ENCODE measurements around the gene NAPB.
A peak's percentile ranks its signal among the peaks of the same experiment; 100 is the strongest.

The NAPB gene

GRCh38 chr20:23358563-23358906 is 62.8 kb downstream of the NAPB start:
- no peak for TF ChIP-seq POLR2AphosphoS5 (IDR thresholded peaks at IDR 0.05; ENCODE audit: low read depth, low read length)
- no peak for TF ChIP-seq FOXP2 (optimal IDR thresholded peaks at IDR 0.05; ENCODE audit: borderline replicate concordance, extremely low read depth, extremely low read length, insufficient read depth)
- TF ChIP-seq SIN3A (IDR thresholded peaks at IDR 0.05; ENCODE audit: borderline replicate concordance, insufficient read depth, low read length), result no peak
- no peak for TF ChIP-seq REST (IDR thresholded peaks at IDR 0.05; ENCODE audit: insufficient read depth in 1 of 2, low read depth in 2 of 2, low read length in 2 of 2)
- no peak for TF ChIP-seq TAF1 (IDR thresholded peaks at IDR 0.05; ENCODE audit: borderline replicate concordance, insufficient read depth, low read length)

GRCh38 chr20:23357767-23358562 is 63.3 kb downstream of the NAPB start:
- TF ChIP-seq FOXP2 (optimal IDR thresholded peaks at IDR 0.05; ENCODE audit: borderline replicate concordance, extremely low read depth, extremely low read length, insufficient read depth) (peak; percentile 57), REST (IDR thresholded peaks at IDR 0.05; ENCODE audit: insufficient read depth in 1 of 2, low read depth in 2 of 2, low read length in 2 of 2) (no peak), TAF1 (IDR thresholded peaks at IDR 0.05; ENCODE audit: borderline replicate concordance, insufficient read depth, low read length) (peak; percentile 54; the same call in 1 of the 2 replicates), SIN3A (IDR thresholded peaks at IDR 0.05; ENCODE audit: borderline replicate concordance, insufficient read depth, low read length) (0 out of 2 replicates have a peak, but pooled peaks have one; percentile 18), POLR2AphosphoS5 (IDR thresholded peaks at IDR 0.05; ENCODE audit: low read depth, low read length) (peak; percentile 82)

- no peak for TF ChIP-seq SIN3A (IDR thresholded peaks at IDR 0.05; ENCODE audit: borderline replicate concordance, insufficient read depth, low read length)
- TF ChIP-seq REST (IDR thresholded peaks at IDR 0.05; ENCODE audit: insufficient read depth in 1 of 2, low read depth in 2 of 2, low read length in 2 of 2), result no peak
Observed at GRCh38 chr20:23356203-23356602, 65.1 kb downstream of the NAPB start.

GRCh38 chr20:23350904-23351838 is 70.1 kb downstream of the NAPB start:
- TF ChIP-seq SIN3A (IDR thresholded peaks at IDR 0.05; ENCODE audit: borderline replicate concordance, insufficient read depth, low read length), result peak; percentile 84; the same call in 1 of the 2 replicates
- TF ChIP-seq REST (IDR thresholded peaks at IDR 0.05; ENCODE audit: insufficient read depth in 1 of 2, low read depth in 2 of 2, low read length in 2 of 2), result no peak
- peak; percentile 13; the same call in 1 of the 2 replicates for TF ChIP-seq POLR2AphosphoS5 (IDR thresholded peaks at IDR 0.05; ENCODE audit: low read depth, low read length)
- TF ChIP-seq TAF1 (IDR thresholded peaks at IDR 0.05; ENCODE audit: borderline replicate concordance, insufficient read depth, low read length), result no peak
